GM18951 (cell line): ENCODE measurements around the gene TRIM67.
"Not testable (repeated sequence)": the region's sequence is repeated elsewhere in the genome, so short reads cannot be mapped to it uniquely, and the experiment has no call there.

Experiments used
- POLR2A ChIP-seq: IDR thresholded peaks from 4 replicates; pipeline ENCODE4 v1.6.1; 2011; ENCODE audit warnings: mild to moderate bottlenecking; ENCODE audit not compliant: insufficient read length, insufficient read depth; ENCODE audit errors: extremely low read depth
- in situ Hi-C: fragments of 300-500 bp; cut with MboI; formaldehyde crosslinking; loops from one replicate; pipeline ENCODE4 v1.12.0; 2022; ENCODE audit warnings: low sequenced_read_pairs, mixed read lengths, inconsistent platforms; ENCODE audit not compliant: unreplicated experiment

TRIM67 gene

GRCh38 chr1:231161667-231162296 lies at the start of gene TRIM67:
TSS of gene TRIM67 (plus strand) at chr1:231162058. CDS start at chr1:231162970, 912 bp downstream.
- no peak for TF ChIP-seq POLR2A
- in situ Hi-C loops: no loop called here

GRCh38 chr1:231116738-231117137 lies 45.1 kb upstream of the TRIM67 start:
- no peak for TF ChIP-seq POLR2A
- in situ Hi-C loops: no loop called here

GRCh38 chr1:231118704-231119453 lies 43.0 kb upstream of the TRIM67 start:
- in situ Hi-C loops: no loop called here
- no peak for TF ChIP-seq POLR2A

- in situ Hi-C loops: no loop called here
- no peak for TF ChIP-seq POLR2A
These were observed 40.3 kb upstream of the TRIM67 start for GRCh38 chr1:231121533-231121932.

GRCh38 chr1:231122143-231122542 lies 39.7 kb upstream of the TRIM67 start:
- in situ Hi-C loops: no loop called here
- no peak for TF ChIP-seq POLR2A

GRCh38 chr1:231124746-231125145 lies 37.1 kb upstream of the TRIM67 start:
- in situ Hi-C loops: no loop called here

GRCh38 chr1:231125972-231126580 lies 35.8 kb upstream of the TRIM67 start:
- TF ChIP-seq POLR2A: no peak
- in situ Hi-C loops: no loop called here

More at GRCh38 chr1:231124746-231125145, 37.1 kb upstream of the TRIM67 start:
- TF ChIP-seq POLR2A: no peak

GRCh38 chr1:231127106-231127505 lies 34.8 kb upstream of the TRIM67 start:
- in situ Hi-C loops: not testable (repeated sequence)

GRCh38 chr1:231128471-231128870 lies 33.4 kb upstream of the TRIM67 start:
- in situ Hi-C loops: not testable (repeated sequence)

- in situ Hi-C loops: no loop called here
- TF ChIP-seq POLR2A: no peak
These were observed 31.3 kb upstream of the TRIM67 start for GRCh38 chr1:231130544-231130943.

GRCh38 chr1:231132591-231132990 lies 29.3 kb upstream of the TRIM67 start:
- in situ Hi-C loops: not testable (repeated sequence)

GRCh38 chr1:231134624-231135023 lies 27.2 kb upstream of the TRIM67 start:
- TF ChIP-seq POLR2A: no peak
- in situ Hi-C loops: no loop called here

GRCh38 chr1:231138236-231138635 lies 23.6 kb upstream of the TRIM67 start:
- in situ Hi-C loops: no loop called here
- no peak for TF ChIP-seq POLR2A

GRCh38 chr1:231139125-231139649 lies 22.7 kb upstream of the TRIM67 start:
- in situ Hi-C loops: no loop called here
- no peak for TF ChIP-seq POLR2A
